ENCODE results near the gene RPL41.
A peak's percentile ranks its signal among the peaks of the same experiment; 100 is the strongest.
"Not testable (repeated sequence)": the region's sequence is repeated elsewhere in the genome, so short reads cannot be mapped to it uniquely, and the experiment has no call there.

RPL41 gene

DNA sequence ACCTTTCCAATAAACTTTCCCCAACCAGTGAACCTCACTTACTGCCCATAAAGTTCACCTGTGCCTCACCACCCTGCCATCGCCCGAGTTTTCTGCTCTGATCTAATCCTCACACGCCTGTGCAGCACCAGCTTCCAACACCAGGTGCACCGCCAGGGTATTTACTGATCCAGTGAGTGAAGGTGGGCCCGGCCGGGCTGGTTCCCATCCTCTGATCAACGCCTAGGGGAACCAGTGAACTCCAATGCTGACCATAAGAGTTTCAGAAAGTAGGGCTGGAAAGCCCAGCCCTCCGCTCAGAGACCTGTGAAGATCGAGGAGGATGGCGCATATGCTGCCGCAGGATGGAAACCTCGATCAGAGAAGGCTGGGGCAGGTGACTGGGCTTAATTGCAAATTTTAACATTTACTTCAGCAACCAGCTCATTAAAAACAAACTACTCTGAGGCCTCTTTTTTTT lies 35.3 kb downstream of the RPL41 start:
- peak in 4 of 10 donors; percentile 25 to 89 (median 64) for DNase-seq
- intact Hi-C loops (cut with DNase I), result loop anchor here (5.0 kb wide), 1 partner anchor 34 kb away; the partner anchor contains the start of genes RPL41 and ZC3H10

DNA sequence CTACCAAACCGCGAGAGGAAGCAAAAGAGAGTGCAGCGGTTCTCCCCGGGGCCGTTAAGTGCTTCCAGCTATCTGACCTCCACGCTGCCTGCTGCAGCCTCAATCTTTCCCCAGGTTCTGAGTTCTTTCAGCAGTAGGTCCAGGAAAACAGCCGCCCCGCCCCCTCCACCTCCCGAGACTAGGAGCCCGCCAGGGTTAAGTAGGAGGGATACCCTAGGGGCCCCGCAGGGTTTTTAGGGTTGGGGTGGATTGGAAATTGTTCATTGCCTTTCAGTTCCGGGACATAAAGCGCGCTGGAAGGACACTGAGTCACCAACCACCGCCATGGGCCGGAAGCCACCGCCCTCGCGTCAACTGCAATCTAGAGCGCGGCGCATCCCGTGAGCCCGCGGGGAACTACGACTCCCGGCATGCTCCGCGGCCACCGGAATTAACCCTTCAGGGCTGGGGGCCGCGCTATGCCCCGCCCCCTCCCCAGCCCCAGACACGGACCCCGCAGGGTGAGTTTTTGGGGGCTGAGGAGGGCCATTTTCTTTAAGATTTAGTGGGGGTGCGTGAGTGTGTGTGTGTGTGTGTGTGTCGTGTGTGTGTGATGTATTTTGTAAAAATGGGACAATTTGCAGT lies 35.8 kb downstream of the RPL41 start, which contains the start of gene MYL6B:
TSS of gene MYL6B (plus strand) at position 456 of the 624 bp plus-strand sequence. CDS start 1,332 bp downstream, outside the sequence.
- peak; percentile 89 to 99 (median 94) for DNase-seq
- intact Hi-C loops (cut with DNase I), result loop anchor here (5.0 kb wide), 1 partner anchor 35 kb away; the partner anchor contains the start of genes RPL41 and ZC3H10

DNA sequence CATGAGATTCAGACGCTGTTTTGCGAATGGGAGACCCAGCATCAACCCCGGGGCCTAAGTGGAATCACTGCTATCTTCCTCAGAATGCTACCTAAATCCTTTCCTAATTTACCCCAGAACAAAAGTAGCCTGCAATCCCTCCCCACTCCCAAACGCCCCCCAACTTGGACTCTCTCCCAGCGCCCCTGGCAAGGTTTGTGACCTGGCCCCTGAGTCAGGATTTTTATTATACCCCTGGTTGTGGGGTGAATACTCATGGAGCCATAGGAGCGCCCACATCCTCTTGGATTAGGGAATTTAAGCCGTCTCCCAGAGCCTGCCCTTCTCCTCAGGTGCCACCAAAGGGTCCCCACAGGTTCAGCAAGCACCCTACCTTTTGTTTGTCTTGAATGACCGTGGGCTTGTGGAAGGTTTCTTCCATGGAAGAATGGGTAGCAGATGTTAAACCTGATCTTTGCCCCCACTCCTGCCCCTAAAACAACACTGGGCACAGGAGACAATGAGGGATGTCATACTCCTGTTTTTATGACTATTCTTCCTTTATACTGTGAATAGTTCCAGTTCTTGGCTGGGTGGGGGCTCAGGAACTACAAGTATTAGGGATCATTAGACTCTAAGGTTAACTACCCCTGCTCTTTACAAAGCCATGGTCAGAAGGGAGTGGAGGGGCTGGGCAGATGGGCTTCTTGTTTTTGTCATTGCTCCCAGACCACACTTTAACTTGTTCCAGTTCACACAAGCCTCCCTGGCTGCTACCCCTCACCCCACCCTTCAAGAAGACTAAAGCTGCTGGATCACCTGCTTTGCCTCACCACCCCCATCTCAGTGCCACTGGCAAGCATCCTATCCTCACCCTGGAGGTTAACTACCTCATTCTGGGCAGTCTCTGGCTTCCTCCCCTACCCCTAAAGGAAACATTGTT lies 36.6 kb downstream of the RPL41 start:
- intact Hi-C loops (cut with DNase I), result loop anchor here (5.0 kb wide), 1 partner anchor 36 kb away; the partner anchor contains the start of genes RPL41 and ZC3H10

DNA sequence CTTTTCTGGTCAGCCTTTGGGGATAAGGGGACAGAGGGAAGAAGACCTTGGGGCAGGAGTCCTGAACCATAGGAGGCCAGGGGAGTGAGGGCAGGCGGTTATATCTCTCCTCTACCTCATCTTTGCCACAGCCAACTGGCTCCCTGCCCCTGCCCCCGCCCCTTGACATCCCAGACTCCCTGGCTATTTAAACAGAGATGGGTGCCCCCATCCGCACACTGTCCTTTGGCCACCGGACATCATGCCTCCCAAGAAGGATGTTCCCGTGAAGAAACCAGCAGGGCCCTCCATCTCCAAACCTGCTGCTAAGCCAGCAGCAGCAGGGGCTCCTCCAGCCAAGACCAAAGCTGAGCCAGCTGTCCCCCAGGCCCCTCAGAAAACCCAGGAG lies 37.2 kb downstream of the RPL41 start:
- peak in 1 of 10 donors; percentile 59 for DNase-seq
- intact Hi-C loops (cut with DNase I), result loop anchor here (5.0 kb wide), 1 partner anchor 36 kb away; the partner anchor contains the start of genes RPL41 and ZC3H10

More for the DNA sequence above, 36.6 kb downstream of the RPL41 start:
- peak in 1 of 10 donors; percentile 60 for DNase-seq

DNA sequence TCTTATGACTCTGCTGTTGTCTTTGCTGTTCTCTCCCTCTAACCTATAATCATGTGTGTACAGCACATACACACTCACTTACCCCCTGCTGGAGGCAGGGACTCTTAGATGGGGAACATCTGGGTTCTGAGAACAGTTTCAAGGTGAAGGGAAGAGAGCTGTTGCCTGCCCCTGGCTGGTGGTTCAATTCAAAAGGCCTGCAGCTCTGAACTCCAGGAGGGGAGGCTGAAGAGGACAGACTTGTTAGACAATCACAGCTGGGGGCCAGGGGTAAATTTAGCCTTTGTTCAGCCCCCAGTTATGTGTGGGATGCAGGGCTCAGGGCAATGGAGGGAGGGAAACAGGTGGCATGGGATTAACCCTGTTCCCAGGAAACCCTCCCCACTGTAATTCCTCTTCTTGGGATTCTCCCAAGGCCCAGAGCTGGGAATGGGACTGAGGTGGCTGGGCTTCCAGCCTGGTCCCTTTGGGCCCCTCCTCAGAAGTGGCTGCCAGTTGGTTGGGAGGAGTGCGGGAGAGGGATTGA lies 37.9 kb downstream of the RPL41 start:
- peak in 1 of 10 donors; percentile 17 for DNase-seq
- intact Hi-C loops (cut with DNase I), result loop anchor here (5.0 kb wide), 1 partner anchor 37 kb away; the partner anchor contains the start of genes RPL41 and ZC3H10

DNA sequence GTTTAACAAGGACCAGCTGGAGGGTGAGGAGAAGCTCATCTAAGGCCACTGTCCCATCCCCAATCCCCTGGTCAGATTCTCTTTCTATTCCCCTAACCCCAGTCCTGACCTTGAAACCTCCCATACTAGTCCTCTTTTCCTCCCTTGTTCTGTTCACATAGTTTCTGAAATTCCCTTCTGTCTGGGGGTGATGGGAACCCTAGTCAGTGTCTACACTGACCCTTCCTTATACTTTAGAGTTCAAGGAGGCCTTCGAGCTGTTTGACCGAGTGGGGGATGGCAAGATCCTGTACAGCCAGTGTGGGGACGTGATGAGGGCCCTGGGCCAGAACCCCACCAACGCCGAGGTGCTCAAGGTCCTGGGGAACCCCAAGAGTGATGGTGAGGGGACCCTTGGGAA lies 38.4 kb downstream of the RPL41 start:
- peak in 1 of 10 donors; percentile 24 for DNase-seq
- intact Hi-C loops (cut with DNase I), result loop anchor here (5.0 kb wide), 1 partner anchor 38 kb away; the partner anchor contains the start of genes RPL41 and ZC3H10

DNA sequence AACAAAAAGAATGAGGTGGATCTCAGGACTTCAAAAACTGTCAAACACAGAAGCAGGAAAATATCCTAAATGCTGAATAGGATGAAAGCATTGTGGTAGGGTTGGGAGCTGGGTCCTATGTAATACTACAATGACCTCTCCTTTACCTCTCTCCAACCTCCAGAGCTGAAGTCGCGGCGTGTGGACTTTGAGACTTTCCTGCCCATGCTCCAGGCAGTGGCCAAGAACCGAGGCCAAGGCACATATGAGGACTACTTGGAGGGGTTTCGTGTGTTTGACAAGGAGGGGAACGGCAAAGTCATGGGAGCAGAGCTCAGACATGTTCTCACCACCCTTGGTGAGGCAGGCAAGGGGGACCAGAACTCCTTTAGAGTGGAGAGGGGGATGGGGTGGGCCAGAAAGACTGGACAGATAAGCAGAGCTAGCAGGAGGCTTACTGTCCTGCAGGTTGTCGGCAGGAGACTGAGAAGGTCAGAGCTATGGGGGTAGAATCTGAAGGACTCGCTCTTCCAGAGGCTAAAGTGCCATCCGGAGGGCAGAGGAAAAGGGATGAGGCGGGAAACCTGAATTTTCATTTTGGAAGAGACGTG lies 38.9 kb downstream of the RPL41 start:
- DNase-seq, result peak in 1 of 10 donors; percentile 20
- intact Hi-C loops (cut with DNase I), result no loop called here

DNA sequence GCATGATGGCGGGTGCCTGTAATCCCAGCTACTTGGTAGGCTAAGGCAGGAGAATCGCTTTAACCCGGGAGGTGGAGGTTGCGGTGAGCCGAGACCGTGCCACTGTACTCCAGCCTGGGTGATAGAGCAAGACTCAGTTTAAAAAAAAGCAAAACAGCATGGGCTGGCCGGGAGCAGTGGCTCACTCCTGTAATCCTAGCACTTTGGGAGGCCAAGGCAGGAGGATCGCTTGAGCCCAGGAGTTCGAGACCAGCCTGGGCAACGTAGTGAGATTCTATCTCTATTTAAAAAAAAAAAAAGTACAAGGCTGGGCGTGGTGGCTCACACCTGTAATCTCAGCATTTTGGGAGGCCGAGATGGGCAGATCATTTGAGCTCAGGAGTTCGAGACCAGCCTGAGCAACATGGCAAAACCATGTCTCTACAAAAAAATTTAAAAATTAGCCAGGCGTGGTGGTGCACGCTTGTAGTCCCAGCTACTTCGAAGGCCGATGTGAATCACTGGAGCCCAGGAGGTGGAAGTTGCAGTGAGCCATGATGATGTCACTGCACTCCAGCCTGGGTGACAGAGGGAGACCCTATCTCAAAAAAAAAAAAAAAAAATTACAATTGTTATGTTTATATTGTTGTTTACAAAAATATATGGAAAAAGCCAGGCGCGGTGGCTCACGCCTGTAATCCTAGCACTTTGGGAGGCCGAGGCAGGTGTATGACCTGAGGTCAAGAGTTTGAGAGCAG lies 40.2 kb downstream of the RPL41 start:
- intact Hi-C loops (cut with DNase I); DNase-seq: not testable (repeated sequence)

DNA sequence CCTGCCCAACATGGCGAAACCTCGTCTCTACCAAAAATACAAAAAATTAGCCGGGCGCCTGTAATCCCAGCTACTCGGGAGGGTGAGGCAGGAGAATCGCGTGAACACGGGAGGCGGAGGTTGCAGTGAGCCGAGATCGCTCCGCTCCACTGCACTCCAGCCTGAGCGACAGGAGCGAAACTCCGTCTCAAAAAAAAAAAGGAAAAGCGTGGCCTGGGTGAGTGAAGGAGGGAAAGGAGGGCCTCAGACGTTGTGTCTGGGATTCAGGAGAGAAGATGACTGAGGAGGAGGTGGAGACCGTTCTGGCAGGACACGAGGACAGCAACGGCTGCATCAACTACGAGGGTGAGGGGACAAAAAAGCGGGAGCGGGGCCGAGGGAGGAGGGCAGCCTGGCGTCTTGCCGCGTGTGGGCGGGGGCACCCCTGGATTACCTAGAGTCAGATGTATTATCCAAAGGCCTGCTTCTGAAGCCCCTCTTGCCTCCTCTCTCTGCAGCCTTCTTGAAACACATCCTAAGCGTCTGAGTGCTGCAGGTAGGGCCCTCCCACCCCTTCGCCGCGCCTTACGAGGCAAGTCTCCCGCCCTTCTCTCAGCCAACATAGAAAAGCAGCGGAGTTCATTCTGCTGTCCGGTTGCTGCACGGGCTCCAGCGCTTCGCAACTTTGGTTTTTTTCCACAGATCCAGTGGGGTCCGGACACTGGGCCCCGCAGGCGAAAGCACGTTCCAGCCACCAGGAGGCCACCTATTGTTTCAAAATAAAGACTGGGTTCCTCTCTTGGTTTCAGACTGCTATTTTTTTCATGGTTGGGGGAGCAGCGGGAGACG lies 41.0 kb downstream of the RPL41 start:
- intact Hi-C loops (cut with DNase I), result loop anchor here (2.0 kb wide), 1 partner anchor 31 kb away; no protein-coding TSS in a partner anchor
- peak in 8 of 10 donors; percentile 29 to 92 (median 48) for DNase-seq

DNA sequence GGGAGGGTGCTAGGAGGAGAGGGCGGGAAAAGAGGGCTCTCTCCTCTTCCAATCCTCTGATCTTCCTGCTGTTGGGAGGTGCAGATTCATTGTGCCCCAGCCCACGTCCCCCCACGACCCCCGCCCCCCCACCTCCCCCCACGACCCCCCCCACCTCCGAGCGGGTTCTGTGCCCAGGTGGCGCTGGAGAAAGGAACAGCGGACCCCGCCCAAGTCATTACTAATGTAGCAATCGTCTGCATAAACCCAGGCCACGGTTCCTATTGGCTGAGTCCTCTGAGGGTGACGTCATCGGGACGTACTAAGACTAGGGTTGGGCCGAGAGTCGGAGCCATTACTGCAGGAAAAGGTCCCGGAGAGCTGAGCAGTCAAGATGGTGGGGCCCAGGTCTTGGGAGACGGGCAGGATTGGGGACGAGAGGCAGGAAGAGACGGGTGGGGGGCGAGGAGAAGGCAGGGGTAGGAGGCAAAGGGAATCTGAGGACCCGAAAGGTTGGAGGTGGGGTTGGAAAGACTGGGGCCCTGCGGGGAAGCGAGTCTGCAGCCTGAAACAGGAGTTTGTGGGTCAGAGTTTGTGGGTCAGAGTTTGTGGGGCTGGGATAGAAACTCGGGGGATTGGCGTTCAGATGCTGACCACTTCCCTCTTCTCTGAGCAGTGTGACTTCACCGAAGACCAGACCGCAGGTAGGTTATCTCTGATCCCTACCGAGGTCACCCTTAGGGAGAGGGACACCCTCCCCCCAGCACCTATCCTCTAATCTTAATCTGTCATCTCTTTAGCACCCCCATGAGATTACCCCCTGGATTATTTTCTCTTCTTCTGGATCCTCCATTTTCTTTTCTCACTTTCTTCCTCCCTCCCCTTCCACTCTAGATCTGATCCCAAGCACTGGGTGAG lies 41.8 kb downstream of the RPL41 start, which contains the start of gene MYL6:
TSS of gene MYL6 (plus strand) at position 331 of the 897 bp plus-strand sequence. CDS start at position 374, 43 bp downstream.
- intact Hi-C loops (cut with DNase I), result loop anchor here (2.0 kb wide), 1 partner anchor 31 kb away; no protein-coding TSS in a partner anchor
- DNase-seq, result peak; percentile 93 to 99 (median 96)

DNA sequence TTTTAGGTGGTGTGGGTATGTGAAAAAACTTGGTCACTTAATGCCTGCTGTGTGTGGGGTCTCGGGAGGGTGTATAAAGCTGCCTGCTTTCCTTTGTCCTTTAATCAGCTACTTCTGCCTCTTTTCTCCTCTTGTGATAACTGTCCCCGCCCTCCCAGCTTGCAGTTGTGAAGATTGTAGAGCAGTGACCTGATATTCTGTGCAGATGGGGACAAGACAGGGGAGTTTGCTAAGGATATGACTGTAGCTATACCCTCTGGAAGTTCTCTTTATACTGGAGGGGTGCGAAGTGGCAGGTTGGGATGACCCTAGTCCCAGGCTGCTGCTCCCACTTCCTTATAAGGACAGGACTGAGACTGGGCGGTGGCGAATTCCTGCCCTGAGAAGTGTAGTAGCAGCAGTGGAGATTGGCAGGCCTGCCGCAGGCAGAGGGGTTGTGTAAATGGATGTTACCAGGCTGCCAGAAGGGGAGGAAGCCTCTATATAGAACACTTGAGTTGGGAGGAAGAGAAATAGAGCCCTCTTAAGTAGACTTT lies 42.6 kb downstream of the RPL41 start:
- intact Hi-C loops (cut with DNase I), result loop anchor here (2.0 kb wide), 1 partner anchor 32 kb away; no protein-coding TSS in a partner anchor
- peak in 6 of 10 donors; percentile 38 to 91 (median 62) for DNase-seq

DNA sequence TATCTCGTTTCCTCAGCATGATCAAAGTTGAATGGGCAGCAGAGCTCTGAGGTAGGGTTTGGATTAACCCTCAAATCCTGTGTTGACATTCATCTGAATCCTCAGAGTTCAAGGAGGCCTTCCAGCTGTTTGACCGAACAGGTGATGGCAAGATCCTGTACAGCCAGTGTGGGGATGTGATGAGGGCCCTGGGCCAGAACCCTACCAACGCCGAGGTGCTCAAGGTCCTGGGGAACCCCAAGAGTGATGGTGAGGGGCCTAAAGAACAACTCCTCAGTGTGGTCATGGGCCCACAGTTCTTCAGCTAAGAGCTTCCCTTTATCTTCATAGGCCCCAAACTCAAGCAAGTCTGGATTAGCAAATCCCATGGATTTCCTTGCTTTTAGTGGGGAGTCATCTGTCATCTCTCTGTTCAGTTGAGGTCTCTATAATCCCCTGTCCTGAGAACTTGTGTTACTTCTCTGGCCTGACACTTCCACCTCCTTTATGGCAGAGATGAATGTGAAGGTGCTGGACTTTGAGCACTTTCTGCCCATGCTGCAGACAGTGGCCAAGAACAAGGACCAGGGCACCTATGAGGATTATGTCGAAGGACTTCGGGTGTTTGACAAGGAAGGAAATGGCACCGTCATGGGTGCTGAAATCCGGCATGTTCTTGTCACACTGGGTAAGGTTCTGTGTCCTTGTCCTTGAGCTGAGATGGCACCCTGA lies 43.2 kb downstream of the RPL41 start:
- intact Hi-C loops (cut with DNase I), result loop anchor here (2.0 kb wide), 1 partner anchor 33 kb away; no protein-coding TSS in a partner anchor
- DNase-seq, result no peak

DNA sequence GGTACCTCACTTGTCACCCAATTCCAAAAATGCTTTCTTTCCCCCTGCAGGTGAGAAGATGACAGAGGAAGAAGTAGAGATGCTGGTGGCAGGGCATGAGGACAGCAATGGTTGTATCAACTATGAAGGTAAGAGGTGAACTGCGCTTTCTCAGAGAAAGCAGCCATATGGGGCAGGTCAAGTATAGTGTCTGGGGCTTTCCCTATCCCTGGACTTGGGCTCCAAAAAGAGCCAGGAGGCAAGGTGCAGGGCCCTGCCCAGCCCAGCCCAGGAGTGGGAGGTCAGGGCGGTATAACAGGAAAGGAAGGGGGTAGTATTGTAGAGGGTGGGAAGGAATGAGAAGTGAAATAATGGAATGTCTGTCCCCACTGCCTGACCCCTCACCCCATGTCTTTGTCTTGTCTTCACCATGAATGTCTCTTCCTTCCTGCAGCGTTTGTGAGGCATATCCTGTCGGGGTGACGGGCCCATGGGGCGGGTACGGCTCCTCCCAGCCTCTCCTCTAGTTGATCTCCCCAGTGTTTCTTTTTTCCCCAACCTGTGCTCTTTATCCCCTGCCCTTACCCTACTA lies 43.8 kb downstream of the RPL41 start:
- intact Hi-C loops (cut with DNase I), result no loop called here
- no peak for DNase-seq

DNA sequence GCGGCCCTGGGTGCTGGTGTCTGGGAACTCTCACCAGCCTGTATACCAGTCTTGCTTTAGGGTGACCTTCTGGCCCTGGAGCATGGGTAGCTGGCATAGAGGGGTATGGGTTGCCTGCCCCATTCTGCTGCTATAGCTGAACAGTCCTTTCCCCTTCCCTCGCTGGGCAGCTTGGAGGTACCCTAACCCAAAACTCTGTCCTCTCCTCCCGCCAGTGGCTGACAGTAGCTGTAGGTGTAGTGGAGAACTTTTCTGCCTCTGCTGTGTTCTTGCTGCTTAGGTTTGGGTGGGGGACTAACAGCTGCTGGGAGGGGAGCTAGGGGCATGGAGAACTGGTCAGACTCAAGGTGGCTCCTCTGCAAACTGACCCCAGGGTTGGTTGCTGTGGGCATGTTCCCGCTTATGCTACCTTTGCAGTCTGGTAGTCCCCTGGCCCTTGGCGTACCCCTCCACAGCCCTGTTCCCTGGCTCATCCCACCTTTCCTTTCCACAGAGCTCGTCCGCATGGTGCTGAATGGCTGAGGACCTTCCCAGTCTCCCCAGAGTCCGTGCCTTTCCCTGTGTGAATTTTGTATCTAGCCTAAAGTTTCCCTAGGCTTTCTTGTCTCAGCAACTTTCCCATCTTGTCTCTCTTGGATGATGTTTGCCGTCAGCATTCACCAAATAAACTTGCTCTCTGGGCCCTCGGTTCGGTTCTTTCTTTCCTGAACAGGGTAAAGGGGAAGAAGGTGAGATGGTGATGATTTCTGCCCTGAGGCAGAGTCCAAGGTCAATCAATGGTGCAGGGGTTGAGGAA lies 44.7 kb downstream of the RPL41 start:
- intact Hi-C loops (cut with DNase I), result no loop called here
- DNase-seq, result no peak

Measured in posterior cingulate gyrus (tissue), 11 donors.